PFSK-1 (cell line): Measurements from ENCODE around the gene IGFBPL1.

ENCODE experiments used
- FOXP2 ChIP-seq: optimal IDR thresholded peaks from 2 replicates; pipeline ENCODE3; 2011; ENCODE audit warnings: borderline replicate concordance, control low read depth, inconsistent platforms; ENCODE audit not compliant: insufficient read depth; ENCODE audit errors: extremely low read length, extremely low read depth
- POLR2AphosphoS5 ChIP-seq: IDR thresholded peaks from 2 replicates; pipeline ENCODE4 v1.6.1; 2012; ENCODE audit warnings: low read depth, mild to moderate bottlenecking, control low read depth, low read length, moderate library complexity
- SIN3A ChIP-seq: IDR thresholded peaks from 2 replicates; pipeline ENCODE4 v1.6.1; 2012; ENCODE audit warnings: mild to moderate bottlenecking, low read length, moderate library complexity, borderline replicate concordance; ENCODE audit not compliant: insufficient read depth
- TAF1 ChIP-seq: IDR thresholded peaks from 2 replicates; pipeline ENCODE4 v1.6.1; 2012; ENCODE audit warnings: low read length, control low read depth, borderline replicate concordance; ENCODE audit not compliant: insufficient read depth
- TF ChIP-seq, protein P1 (sequence below), 2 experiments: IDR thresholded peaks; 2 replicates each; pipeline versions ENCODE4 v1.6.1 to v1.8.0; 2011 to 2012; ENCODE audit warnings: low read depth in 2 of 2, low read length in 2 of 2, control low read depth in 1 of 2, inconsistent platforms in 1 of 2, mild to moderate bottlenecking in 1 of 2, moderate library complexity in 1 of 2; ENCODE audit not compliant: insufficient read depth in 1 of 2

Gene IGFBPL1

DNA sequence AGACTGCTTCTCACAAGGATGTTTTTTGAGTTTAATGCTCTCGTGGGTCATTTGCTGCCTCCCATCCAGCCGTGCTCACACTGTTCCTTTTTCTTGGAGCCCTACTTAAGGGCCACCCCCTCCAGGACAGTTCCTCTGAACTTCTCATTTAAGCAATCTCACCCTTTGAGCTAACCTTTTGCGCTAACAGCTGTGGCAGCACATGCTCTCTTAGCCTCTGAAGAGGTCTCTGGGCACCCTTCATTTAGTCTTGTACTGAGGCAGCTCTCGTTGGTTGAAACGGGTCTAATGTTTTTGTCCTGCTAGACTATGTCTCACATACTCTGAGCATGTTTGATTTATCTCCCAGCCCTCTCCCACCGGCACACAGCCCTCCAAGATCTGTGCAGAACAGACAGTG lies 19.9 kb downstream of the IGFBPL1 start:
- TF ChIP-seq, protein P1, sequence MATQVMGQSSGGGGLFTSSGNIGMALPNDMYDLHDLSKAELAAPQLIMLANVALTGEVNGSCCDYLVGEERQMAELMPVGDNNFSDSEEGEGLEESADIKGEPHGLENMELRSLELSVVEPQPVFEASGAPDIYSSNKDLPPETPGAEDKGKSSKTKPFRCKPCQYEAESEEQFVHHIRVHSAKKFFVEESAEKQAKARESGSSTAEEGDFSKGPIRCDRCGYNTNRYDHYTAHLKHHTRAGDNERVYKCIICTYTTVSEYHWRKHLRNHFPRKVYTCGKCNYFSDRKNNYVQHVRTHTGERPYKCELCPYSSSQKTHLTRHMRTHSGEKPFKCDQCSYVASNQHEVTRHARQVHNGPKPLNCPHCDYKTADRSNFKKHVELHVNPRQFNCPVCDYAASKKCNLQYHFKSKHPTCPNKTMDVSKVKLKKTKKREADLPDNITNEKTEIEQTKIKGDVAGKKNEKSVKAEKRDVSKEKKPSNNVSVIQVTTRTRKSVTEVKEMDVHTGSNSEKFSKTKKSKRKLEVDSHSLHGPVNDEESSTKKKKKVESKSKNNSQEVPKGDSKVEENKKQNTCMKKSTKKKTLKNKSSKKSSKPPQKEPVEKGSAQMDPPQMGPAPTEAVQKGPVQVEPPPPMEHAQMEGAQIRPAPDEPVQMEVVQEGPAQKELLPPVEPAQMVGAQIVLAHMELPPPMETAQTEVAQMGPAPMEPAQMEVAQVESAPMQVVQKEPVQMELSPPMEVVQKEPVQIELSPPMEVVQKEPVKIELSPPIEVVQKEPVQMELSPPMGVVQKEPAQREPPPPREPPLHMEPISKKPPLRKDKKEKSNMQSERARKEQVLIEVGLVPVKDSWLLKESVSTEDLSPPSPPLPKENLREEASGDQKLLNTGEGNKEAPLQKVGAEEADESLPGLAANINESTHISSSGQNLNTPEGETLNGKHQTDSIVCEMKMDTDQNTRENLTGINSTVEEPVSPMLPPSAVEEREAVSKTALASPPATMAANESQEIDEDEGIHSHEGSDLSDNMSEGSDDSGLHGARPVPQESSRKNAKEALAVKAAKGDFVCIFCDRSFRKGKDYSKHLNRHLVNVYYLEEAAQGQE (IDR thresholded peaks at IDR 0.05; ENCODE audit: insufficient read depth in 1 of 2, low read depth in 2 of 2, low read length in 2 of 2): no peak
- TF ChIP-seq FOXP2: no peak
- no peak for TF ChIP-seq SIN3A
- TF ChIP-seq TAF1: no peak
- no peak for TF ChIP-seq POLR2AphosphoS5

- TF ChIP-seq, protein P1 (IDR thresholded peaks at IDR 0.05; ENCODE audit: insufficient read depth in 1 of 2, low read depth in 2 of 2, low read length in 2 of 2): no peak
- TF ChIP-seq TAF1 (no peak), POLR2AphosphoS5 (no peak), FOXP2 (no peak), SIN3A (no peak)
Measured at GRCh38 chr9:38401994-38402393, 22.3 kb downstream of the IGFBPL1 start.

GRCh38 chr9:38396371-38396671 lies 27.9 kb downstream of the IGFBPL1 start:
- TF ChIP-seq TAF1 (no peak), POLR2AphosphoS5 (no peak), FOXP2 (no peak), SIN3A (no peak)
- TF ChIP-seq, protein P1 (IDR thresholded peaks at IDR 0.05; ENCODE audit: insufficient read depth in 1 of 2, low read depth in 2 of 2, low read length in 2 of 2): no peak

DNA sequence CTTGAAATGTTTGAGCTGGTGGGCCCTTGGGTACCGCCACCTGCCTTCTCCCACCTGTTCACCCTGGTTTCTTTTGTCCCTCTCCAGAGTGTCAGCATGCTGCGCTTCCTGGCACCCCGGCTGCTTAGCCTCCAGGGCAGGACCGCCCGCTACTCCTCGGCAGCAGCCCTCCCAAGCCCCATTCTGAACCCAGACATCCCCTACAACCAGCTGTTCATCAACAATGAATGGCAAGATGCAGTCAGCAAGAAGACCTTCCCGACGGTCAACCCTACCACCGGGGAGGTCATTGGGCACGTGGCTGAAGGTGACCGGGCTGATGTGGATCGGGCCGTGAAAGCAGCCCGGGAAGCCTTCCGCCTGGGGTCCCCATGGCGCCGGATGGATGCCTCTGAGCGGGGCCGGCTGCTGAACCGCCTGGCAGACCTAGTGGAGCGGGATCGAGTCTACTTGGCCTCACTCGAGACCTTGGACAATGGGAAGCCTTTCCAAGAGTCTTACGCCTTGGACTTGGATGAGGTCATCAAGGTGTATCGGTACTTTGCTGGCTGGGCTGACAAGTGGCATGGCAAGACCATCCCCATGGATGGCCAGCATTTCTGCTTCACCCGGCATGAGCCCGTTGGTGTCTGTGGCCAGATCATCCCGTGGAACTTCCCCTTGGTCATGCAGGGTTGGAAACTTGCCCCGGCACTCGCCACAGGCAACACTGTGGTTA lies 28.4 kb downstream of the IGFBPL1 start:
- TF ChIP-seq, protein P1 (IDR thresholded peaks at IDR 0.05; ENCODE audit: insufficient read depth in 1 of 2, low read depth in 2 of 2, low read length in 2 of 2): no peak
- TF ChIP-seq FOXP2 (no peak), POLR2AphosphoS5 (no peak), SIN3A (no peak), TAF1 (no peak)

DNA sequence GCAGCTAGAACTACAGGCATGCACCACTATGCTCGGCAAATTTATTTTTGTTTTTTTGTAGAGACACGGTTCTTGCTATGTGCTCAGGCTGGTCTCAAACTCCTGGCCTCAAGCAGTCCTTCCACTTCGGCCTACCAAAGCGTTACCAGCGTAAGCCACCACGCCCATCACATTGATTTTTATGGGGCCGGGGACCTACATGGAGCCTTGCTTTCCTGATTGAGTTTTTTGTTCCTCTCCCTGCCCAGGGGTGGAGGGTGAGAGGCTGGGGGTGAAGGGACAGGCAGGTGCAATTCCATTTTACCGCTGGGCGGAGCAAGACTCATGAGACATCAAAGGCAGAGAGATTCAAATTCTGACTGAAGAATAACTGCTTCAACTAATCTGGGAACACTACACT lies 29.8 kb downstream of the IGFBPL1 start:
- TF ChIP-seq SIN3A (no peak), TAF1 (no peak)
